IMR-90 (cell line): ENCODE results near the gene ESM1. TPM values are rescaled to one million over a fixed set of nuclear protein-coding genes. Genes with fewer than 3 reads are reported as not detected.

Experiments
- ATAC-seq: fragments of 200-7000 bp; cut with Tn5 transposase; 2 replicates; pipeline ENCODE4 v1.9.1; 2020; ENCODE audit warnings: low read depth, mild to moderate bottlenecking, moderate library complexity
- BruUV-seq: library from RNA; stranded (reverse); fragments of 400-500 nt; replicated peaks from 2 replicates; lab custom pipeline; 2021; lab: Mats Ljungman, UMichigan
- CTCF ChIA-PET: fragments of 300-600 bp; formaldehyde crosslinking; extraction: SDS; loops from one replicate; lab custom pipeline; 2021; ENCODE audit warnings: antibody characterized with exemption; lab: Yijun Ruan, JAX
- POLR2A ChIA-PET: fragments of 300-600 bp; sonication (Branson Sonifier 250); formaldehyde crosslinking; loops from one replicate; lab custom pipeline; 2022; ENCODE audit warnings: antibody characterized with exemption; ENCODE audit not compliant: unreplicated experiment; lab: Charles Lee
- DNase-seq: peaks from one replicate; pipeline ENCODE4 v3.0.0; 2013
- H2AFZ ChIP-seq: replicated peaks from 2 replicates; pipeline ENCODE3; 2013; ENCODE audit warnings: low read length, mild to moderate bottlenecking; ENCODE audit not compliant: poor library complexity
- H2AK5ac ChIP-seq: 2 replicates; pipeline ENCODE4 v1.6.1; 2013; ENCODE audit warnings: low read depth, low read length, inconsistent platforms
- H2AK9ac ChIP-seq: replicated peaks from 2 replicates; pipeline ENCODE3; 2013; ENCODE audit warnings: mild to moderate bottlenecking, low read depth, low read length, moderate library complexity; ENCODE audit not compliant: poor library complexity
- H2BK120ac ChIP-seq: 2 replicates; pipeline ENCODE4 v1.6.1; 2013; ENCODE audit warnings: low read depth, low read length, inconsistent platforms
- H2BK15ac ChIP-seq: 3 replicates; pipeline ENCODE4 v1.6.1; 2013; ENCODE audit warnings: low read depth, low read length, inconsistent platforms
- H2BK20ac ChIP-seq: 2 replicates; pipeline ENCODE4 v1.6.1; 2013; ENCODE audit warnings: low read depth, mild to moderate bottlenecking, inconsistent platforms, low read length, moderate library complexity
- H2BK5ac ChIP-seq: 2 replicates; pipeline ENCODE4 v1.6.1; 2013; ENCODE audit warnings: mild to moderate bottlenecking, low read depth, low read length, inconsistent platforms; ENCODE audit not compliant: poor library complexity, severe bottlenecking
- H3K14ac ChIP-seq: replicated peaks from 2 replicates; pipeline ENCODE4 v1.6.1; 2013; ENCODE audit warnings: low read depth, low read length, inconsistent platforms
- H3K18ac ChIP-seq: 2 replicates; pipeline ENCODE4 v1.6.1; 2013; ENCODE audit warnings: low read depth, low read length, control low read depth
- H3K23ac ChIP-seq: 2 replicates; pipeline ENCODE4 v1.6.1; 2013; ENCODE audit warnings: low read depth, low read length, inconsistent platforms
- H3K27ac ChIP-seq: 2 replicates; pipeline ENCODE4 v1.5.1; 2013; ENCODE audit warnings: mild to moderate bottlenecking, control low read depth, low read length; ENCODE audit not compliant: insufficient read depth
- H3K27me3 ChIP-seq: 2 replicates; pipeline ENCODE4 v1.6.1; 2013; ENCODE audit warnings: low read length; ENCODE audit not compliant: control insufficient read depth, insufficient read depth
- H3K36me3 ChIP-seq: 2 replicates; pipeline ENCODE4 v1.6.1; 2013; ENCODE audit warnings: low read length, mixed read lengths; ENCODE audit not compliant: control insufficient read depth, insufficient read depth
- H3K4ac ChIP-seq: 2 replicates; pipeline ENCODE4 v1.6.1; 2013; ENCODE audit warnings: low read depth, low read length, inconsistent platforms
- H3K4me1 ChIP-seq: 2 replicates; pipeline ENCODE4 v1.6.1; 2013; ENCODE audit warnings: low read length, mixed read lengths; ENCODE audit not compliant: control insufficient read depth, insufficient read depth
- H3K4me2 ChIP-seq: 2 replicates; pipeline ENCODE4 v1.6.1; 2013; ENCODE audit warnings: low read depth, mild to moderate bottlenecking, control low read depth, low read length, moderate library complexity
- H3K4me3 ChIP-seq: 2 replicates; pipeline ENCODE4 v1.5.1; 2013; ENCODE audit warnings: low read depth, mild to moderate bottlenecking, control low read depth, low read length, moderate library complexity; ENCODE audit not compliant: insufficient read depth
- H3K56ac ChIP-seq: 2 replicates; pipeline ENCODE4 v1.6.1; 2013; ENCODE audit warnings: low read length, inconsistent platforms; ENCODE audit not compliant: insufficient read depth; ENCODE audit errors: extremely low read depth
- H3K79me1 ChIP-seq, 2 experiments: 2 replicates each; pipeline ENCODE4 v1.6.1; 2013; ENCODE audit warnings: low read length in 2 of 2, inconsistent platforms in 1 of 2, low read depth in 1 of 2
- H3K9ac ChIP-seq: 2 replicates; pipeline ENCODE4 v1.6.1; 2013; ENCODE audit warnings: low read depth, low read length, control low read depth
- H3K9me1 ChIP-seq: 2 replicates; pipeline ENCODE4 v1.6.1; 2013; ENCODE audit warnings: low read length, inconsistent platforms; ENCODE audit not compliant: insufficient read depth
- H3K9me3 ChIP-seq: 2 replicates; pipeline ENCODE4 v1.6.1; 2013; ENCODE audit warnings: low read length; ENCODE audit not compliant: control insufficient read depth, insufficient read depth
- H4K20me1 ChIP-seq: 2 replicates; pipeline ENCODE4 v1.6.1; 2013; ENCODE audit warnings: low read length, inconsistent platforms; ENCODE audit not compliant: insufficient read depth
- H4K5ac ChIP-seq: 2 replicates; pipeline ENCODE4 v1.6.1; 2013; ENCODE audit warnings: mild to moderate bottlenecking, low read depth, low read length, control low read depth
- H4K8ac ChIP-seq, 2 experiments: 2 replicates each; pipeline ENCODE4 v1.6.1; 2013; ENCODE audit warnings: low read depth in 2 of 2, low read length in 2 of 2, control low read depth in 1 of 2, inconsistent platforms in 1 of 2
- H4K91ac ChIP-seq: 2 replicates; pipeline ENCODE4 v1.6.1; 2013; ENCODE audit warnings: low read depth, low read length, inconsistent platforms; ENCODE audit not compliant: insufficient read depth
- CHD1 ChIP-seq: IDR thresholded peaks from 2 replicates; pipeline ENCODE4 v1.6.1; 2012; ENCODE audit warnings: low read depth, low read length, improper control_type of control experiment
- MAZ ChIP-seq: IDR thresholded peaks from 2 replicates; pipeline ENCODE4 v1.6.1; 2012; ENCODE audit warnings: low read depth, mild to moderate bottlenecking, low read length, improper control_type of control experiment, moderate library complexity, borderline replicate concordance
- MXI1 ChIP-seq: IDR thresholded peaks from 2 replicates; pipeline ENCODE4 v1.6.1; 2012; ENCODE audit warnings: low read depth, mild to moderate bottlenecking, low read length, moderate library complexity, borderline replicate concordance
- RAD21 ChIP-seq: IDR thresholded peaks from 2 replicates; pipeline ENCODE4 v1.6.1; 2012; ENCODE audit warnings: low read length, improper control_type of control experiment
- RCOR1 ChIP-seq: IDR thresholded peaks from 2 replicates; pipeline ENCODE4 v1.6.1; 2012; ENCODE audit warnings: mild to moderate bottlenecking, low read length, improper control_type of control experiment; ENCODE audit not compliant: insufficient replicate concordance
- whole genome bisulfite sequencing, 2 experiments: methylation state at CpG; one replicate each; pipeline versions ENCODE4 v1.1.5 to v1.1.7; 2013; ENCODE audit warnings: missing lambda C conversion rate in 2 of 2; ENCODE audit not compliant: insufficient read length in 1 of 2; ENCODE audit errors: extremely low coverage in 2 of 2; 5-methylcytosine and 5-hydroxymethylcytosine counted together
- dilution Hi-C: fragments of 300-500 bp; cut with HindIII; formaldehyde crosslinking; loops from one replicate; pipeline ENCODE4 v1.14.3; 2018; ENCODE audit warnings: low sequenced_read_pairs; ENCODE audit not compliant: unreplicated experiment
- in situ Hi-C: fragments of 300-500 bp; cut with MboI; formaldehyde crosslinking; loops from 3 replicates; pipeline ENCODE4 v1.14.3; 2019; ENCODE audit warnings: low sequenced_read_pairs, inconsistent platforms, mixed read lengths
- intact Hi-C: fragments of 100-400 bp; cut with micrococcal nuclease; formaldehyde crosslinking; loops from 2 replicates; pipeline ENCODE4 v1.10.0; 2022
- polyA plus RNA-seq, 3 experiments: library from polyadenylated mRNA; depleted of rRNA; stranded (reverse); fragments of >200 nt; gene quantifications; 2 replicates each; pipeline ENCODE4 v1.2.3, GENCODE V29; 2012; ENCODE audit warnings: low replicate concordance in 1 of 3
- total RNA-seq: library from RNA; depleted of rRNA; stranded (reverse); fragments of >200 nt; gene quantifications from 2 replicates; pipeline ENCODE4 v1.2.3, GENCODE V29; 2012

ESM1 gene
- total and polyA plus RNA-seq, 2 of the 4 experiments (the other 2 are of a cell fraction): 7.1 to 10.2 TPM

DNA sequence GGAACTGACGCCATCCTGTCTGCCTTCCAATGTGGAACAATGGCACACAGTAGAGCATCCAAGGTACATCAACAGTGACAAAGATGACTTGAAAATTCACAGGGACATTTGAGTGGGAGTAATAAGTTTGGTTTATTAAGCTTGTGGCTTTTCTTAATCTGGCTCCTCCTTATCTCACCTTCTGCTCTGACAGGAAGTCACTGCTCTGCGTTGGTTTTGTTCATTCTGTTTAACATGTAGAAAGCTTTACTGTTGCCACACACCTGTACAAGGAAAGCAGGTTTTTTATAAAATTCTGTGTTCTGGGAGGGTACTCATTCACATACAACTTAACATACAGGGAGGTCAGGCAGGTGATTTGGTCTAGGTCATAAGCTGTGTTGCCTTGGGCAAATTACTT is 37.1 kb upstream of the ESM1 start:
- no CpG with 5 or more reads among the region's 2 CpGs for WGBS, 2 experiments
- H3K4me1 ChIP-seq: no peaks in the 10 kb centered on the region
- no peaks in the 10 kb centered on the region for H3K79me1 ChIP-seq
- H3K4me3 ChIP-seq: no peak overlapping the region
- H2AK5ac ChIP-seq: no peak overlapping the region
- no peak overlapping the region for H4K91ac ChIP-seq
- BruUV-seq: no TSS peak
- no peak overlapping the region for H2BK15ac ChIP-seq
- H3K56ac ChIP-seq: no peak overlapping the region
- no peak overlapping the region for H3K14ac ChIP-seq
- H2BK5ac ChIP-seq: no peak overlapping the region
- no peaks in the 10 kb centered on the region for H3K9me3 ChIP-seq
- no peak overlapping the region for H4K8ac ChIP-seq
- H3K27ac ChIP-seq: no peak overlapping the region
- no peaks in the 10 kb centered on the region for H3K36me3 ChIP-seq
- CTCF ChIA-PET: interaction anchor here (0.5 kb wide), 1 partner anchor 40 kb away, joined by 3 read pairs; no protein-coding TSS in a partner anchor
- intact Hi-C loops (no loop called here), dilution Hi-C loops (no loop called here), in situ Hi-C loops (no loop called here)
- POLR2A ChIA-PET: no interaction called here
- H3K9ac ChIP-seq: no peak overlapping the region
- H2BK120ac ChIP-seq: no peak overlapping the region
- no peak overlapping the region for H2AK9ac ChIP-seq
- no peak overlapping the region for H3K4me2 ChIP-seq
- no peak overlapping the region for H2AFZ ChIP-seq
- H4K20me1 ChIP-seq: no peaks in the 10 kb centered on the region
- peaks cover 20% of the 10 kb centered on the region for H3K27me3 ChIP-seq
- no peak overlapping the region for H3K23ac ChIP-seq
- no peak for TF ChIP-seq RCOR1
- no peak for TF ChIP-seq MXI1
- TF ChIP-seq CHD1: no peak
- TF ChIP-seq MAZ: no peak
- no peak for TF ChIP-seq RAD21
- H2BK20ac ChIP-seq: no peak overlapping the region
- no peak overlapping the region for H4K5ac ChIP-seq
- no peak overlapping the region for H3K18ac ChIP-seq
- no peak overlapping the region for H3K4ac ChIP-seq
- H3K9me1 ChIP-seq: no peaks in the 10 kb centered on the region
- DNase-seq (no peak), ATAC-seq (no peak)
